GF-D8 (cell line): ENCODE results near the gene ARHGEF1.
"Not testable (repeated sequence)": the region's sequence is repeated elsewhere in the genome, so short reads cannot be mapped to it uniquely, and the experiment has no call there.

Source experiments
- DNase-seq: peaks from one replicate; lab custom pipeline; 2025; lab: John Stamatoyannopoulos, UW

Gene ARHGEF1

DNA sequence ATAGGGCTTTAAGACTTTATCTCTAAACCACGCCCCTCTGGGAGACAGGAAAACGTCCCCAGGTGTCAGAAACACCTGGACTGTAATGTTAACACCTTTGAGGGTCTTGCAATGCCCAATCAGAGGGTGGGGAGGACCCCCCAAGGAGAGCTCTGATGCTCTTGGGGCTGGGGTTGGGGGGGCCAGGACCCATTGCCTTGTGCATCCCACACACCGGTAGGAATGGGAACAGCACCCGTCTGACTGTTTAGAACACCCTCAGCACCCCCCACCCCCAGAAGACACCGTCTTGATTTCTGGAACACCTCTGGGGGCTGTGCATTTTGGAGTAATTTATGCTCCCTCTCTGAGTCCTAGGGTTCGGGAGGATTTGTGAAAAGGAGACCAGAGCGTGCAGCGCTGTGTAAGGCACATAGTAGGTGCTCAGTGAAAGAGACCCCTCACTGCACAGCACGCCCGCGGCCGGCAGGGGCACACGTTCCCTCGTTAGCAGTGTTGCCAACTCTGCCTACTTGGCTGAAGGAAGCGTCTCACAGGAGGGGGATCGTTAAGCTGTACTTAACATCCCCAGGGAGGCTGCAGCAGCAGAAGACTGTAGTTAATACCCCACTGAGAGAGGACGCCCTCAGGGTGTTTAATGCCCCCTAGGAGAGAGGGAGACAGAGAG lies 48.1 kb downstream of the ARHGEF1 start:
- DNase-seq = no peak

DNA sequence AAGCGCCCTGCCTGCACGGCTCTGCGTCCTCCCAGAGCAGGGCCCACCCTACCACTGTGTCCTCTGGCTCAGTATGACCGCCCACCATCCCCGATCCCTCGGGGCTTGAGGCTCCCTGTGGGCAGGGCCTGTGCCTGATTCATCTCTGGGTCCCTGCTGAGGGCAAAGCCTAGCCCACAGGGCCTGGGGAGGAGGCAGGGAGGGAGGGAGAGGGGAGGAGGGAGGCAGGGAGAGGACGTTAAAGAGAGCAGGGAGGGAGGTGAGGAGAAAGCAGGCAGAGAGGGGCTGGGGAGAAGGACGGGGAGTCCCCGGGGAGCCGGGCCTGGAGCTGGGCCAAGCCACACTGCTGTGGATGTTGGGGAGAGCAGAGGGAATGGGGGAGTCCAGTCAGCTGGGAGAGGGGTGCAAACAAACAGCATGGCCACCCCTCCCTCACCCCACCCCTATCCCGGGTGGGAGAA lies 49.3 kb downstream of the ARHGEF1 start:
- no peak for DNase-seq

DNA sequence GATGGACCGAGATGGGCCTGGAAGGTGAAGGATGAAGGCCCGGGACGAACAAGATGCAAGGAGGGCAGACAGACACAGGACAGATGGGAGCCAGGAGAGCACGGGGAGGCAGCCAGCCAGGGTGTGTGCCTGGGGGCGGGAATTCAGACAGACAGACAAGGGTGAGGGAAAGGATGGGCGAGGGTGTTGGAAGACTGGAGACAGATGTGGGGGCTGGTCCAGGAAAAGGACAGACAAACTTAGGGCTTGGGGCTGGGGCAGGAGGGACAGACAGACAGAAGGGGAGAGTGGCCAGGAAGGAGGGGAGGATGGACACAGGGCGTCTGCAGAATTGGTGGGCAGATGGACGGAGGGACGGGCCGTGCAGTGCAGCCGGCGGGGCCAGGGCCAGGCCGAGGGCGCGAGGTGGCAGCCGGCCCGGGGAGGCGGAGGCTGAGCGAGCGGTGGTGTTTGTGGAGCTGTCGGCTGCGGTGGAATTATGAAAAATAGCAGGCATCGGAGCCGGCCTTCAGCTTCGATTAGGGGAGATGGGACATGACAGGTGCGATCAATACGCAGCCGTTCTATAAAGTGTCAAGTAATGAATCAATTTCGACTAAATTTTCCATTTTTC lies 49.8 kb downstream of the ARHGEF1 start:
- DNase-seq = no peak

DNA sequence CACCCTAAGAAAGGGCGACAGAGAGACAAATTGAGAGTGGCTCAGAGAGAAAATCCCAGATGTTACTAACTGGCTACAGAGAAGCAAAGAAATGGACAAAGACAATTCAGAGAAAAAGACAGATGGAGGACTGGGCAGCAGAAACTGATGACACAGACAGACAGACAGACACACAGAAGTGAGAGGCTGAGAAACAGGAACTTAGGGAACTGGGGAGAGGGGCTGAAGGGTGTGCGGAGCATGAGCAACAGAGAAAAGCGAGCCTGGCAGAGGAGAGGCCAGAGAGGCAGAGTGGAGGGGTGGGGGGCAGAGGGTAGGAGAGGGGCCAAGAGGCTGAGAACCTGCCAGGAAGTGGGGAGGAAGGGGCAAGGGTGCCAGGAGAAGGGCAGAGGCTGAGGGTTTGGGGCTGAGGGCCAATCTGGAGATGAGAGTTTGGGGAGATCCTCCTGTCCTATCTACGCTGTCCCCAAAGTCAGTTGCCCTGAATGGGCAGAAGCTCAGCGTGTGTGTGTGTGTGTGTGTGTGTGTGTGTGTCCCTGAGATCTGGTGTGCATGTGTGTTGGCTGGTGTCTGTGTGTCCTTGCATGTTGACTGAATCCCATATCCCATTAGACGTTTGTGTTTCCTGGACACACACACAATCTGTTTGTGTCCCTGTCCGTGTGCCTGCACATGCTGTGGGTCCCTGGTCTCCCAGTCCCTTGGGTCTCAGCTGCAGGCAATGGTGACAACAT lies 50.9 kb downstream of the ARHGEF1 start:
- peak; percentile 15 for DNase-seq

DNA sequence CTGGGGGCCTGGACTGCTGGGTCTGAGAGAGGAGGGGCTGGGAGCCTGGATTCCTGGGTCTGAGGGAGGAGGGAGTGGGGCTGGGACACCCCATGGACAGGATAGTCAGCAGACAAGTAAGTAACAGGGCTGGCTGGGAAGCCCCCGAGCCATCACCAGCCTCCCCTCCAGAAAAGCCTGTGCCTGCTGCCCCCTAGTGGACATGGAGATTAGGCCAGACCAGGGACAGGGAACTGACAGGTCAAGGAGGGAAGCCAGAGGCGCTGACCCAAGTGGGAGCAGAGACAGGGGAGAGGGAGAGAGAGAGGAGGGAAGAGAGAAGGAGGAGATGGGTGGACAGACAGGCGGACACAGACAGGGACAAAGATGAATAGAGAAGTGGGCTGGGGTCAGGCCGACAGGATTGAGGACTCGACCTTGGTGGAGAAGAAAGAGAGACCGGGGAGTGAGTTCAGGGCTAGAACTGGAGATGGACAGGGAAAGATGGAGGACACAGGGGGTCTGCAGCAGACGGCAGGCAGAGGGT lies 51.9 kb downstream of the ARHGEF1 start:
- no peak for DNase-seq

DNA sequence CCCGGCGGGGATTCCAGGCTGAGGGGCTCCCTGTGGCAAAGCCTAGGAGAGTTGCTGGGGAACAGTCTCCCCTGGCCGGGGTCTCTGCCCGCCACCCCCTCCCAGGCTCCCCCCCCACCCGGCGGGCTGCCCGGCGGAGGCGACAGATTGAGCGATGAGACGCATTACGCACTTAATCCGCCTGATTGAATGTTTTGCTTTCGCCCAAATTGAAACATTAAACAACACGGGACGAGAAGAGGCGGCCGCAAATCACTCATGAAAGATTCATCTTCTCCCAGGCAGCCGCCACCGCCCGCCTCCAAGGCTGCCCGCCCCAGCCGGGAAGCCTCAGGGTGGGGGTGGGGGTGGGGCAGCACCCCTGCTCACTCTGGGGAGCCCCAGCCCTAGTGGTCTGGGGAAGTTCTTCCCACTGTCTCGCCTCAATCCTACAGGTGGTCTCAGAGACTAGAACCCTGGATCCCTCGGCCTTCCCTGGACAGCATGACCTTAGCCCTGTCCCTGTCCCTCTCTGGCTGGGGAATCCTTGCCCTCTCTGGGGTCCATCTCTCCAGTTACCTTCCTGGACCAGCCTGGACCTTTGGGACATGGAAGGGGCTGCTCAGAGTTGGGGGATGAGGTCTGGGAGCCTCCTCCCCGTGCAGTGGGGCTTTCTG lies 52.9 kb downstream of the ARHGEF1 start:
- DNase-seq = no peak

DNA sequence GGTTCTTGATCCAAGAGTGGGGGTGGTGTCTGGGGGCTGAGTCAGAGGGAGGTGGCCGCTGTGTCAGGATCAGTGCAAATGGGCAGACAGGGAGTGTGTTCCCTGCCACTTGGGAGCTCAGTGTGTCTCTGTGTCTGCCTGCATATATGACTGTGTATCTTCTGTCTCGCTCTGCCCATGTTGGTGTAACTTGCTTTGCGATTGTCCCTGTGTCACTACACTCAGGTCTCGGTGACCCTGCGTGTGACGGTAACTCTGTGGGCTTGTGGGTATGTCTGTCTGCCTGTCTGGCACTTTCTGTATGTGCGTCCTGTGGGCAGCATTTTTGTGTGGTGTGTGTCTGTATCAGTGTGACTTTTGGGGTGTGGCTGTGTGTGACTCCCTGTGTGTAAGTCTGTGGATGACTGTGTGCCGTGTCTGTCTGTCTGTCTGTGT lies 53.4 kb downstream of the ARHGEF1 start:
- no peak for DNase-seq

DNA sequence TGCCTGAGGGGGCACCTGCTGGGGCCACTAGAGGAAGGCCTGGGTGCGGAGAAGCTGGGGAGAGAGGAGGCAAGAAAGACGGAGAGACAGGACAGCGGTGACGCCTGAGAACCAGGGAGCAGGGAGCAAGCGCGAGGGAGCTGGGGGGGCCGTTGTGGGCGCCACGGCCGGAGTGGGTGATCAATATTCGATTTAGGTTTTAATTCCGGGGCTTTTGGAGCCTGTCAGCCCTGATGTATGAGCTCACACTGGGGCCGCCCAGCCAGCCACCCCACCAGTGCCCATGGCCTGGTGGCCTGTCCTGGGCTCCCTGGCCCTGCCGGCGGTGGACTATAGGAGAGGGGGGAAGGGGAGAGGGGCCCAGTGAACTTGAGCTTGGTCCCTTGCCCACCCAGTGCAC lies 54.0 kb downstream of the ARHGEF1 start:
- DNase-seq = no peak

DNA sequence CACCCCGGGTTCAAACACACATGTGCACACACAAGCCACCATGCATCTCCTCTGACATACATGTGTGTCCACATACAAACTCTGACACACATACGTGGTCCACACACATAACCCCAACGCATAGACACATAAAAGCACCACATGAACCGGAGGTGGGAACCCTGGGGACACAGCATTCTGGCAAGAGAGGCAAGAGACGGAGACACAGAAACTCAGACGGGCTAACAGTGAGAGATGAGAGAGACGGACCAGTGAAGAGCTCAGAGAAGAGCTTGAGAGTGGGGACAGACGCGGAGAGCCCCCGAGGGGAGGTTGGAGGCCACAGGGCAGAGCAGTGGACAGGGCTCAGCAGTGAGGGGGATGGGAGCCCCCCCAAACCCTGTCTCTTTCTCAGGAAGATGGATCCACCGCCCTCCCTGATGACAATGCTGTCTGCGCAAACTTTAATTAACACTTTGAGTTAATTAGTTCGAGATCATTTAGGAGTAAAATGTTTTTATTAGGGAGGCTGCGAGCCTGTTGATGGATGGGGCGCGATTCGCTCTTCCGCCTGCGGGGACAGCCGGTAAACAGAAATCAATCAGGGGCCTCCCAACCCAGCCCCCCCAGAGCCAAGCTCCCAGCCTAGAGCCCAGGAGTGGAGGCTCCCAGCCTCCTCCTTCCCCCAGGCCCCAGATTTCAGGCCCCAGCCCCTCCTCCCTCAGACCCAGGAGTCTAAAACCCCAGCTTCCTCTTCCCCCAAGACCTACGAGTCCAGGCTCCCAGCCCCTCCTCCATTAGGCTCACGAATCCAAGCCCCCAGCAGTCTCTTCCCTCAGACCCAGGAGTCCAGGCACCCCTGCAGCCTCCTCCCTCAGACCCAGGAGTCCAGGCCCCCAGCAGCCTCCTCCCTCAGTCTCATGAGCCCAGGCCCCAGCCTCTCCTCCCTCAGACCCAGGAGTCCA lies 54.8 kb downstream of the ARHGEF1 start:
- DNase-seq = no peak

DNA sequence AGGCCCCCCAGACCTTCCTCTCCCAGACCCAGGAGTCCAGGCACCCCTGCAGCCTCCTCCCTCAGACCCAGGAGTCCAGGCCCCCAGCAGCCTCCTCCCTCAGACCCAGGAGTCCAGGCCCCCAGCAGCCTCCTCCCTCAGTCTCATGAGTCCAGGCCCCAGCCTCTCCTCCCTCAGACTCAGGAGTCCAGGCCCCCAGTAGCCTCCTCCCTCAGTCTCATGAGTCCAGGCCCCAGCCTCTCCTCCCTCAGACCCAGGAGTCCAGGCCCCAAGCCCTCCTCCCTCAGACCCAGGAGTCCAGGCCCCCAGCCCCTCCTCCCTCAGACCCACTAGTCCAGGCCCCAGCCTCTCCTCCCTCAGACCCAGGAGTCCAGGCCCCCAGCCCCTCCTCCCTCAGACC lies 56.2 kb downstream of the ARHGEF1 start:
- not testable (repeated sequence) for DNase-seq

DNA sequence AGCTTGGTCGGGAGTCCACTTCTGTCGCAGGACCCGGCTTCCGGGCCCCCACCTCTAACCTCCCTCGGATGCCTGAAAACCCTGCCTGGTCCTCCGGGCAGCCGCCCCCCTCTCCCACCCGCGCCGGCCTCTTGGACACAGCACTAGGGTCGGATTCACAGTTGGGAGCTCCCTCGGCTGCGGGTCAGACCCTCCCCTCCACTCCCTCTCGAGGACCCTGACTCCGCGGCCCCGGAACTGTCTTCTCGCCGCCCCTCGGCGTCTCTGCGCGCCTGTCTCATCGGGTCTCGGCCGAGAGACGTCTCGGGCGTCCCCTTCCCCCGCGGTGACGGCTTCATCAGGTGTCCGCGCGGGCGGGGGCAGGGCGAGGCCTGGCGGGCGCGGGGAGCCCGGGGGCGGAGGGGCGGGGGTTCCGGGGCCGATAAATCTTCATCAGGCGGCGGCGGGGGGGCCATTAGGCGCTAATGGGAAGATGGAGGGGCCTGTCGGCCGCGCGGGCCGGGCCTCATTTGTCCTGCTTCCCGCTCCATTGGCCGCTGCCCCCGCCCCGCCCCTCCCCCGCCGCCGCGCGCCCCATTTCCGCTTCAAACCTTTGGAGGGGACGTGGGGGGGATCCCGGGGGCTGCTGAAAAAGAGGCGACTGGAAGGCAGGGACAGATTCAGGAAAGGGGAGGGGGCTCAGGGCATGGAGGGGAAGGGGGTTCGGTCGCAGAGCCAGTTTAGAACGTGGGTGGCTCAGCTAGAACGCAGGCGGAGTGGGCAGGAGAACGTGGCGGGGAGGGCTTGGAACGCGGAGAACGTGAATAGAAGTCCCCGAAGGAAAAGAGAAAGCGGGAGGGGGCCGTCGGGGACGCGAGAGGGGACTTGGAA lies 57.1 kb downstream of the ARHGEF1 start:
- DNase-seq = no peak

DNA sequence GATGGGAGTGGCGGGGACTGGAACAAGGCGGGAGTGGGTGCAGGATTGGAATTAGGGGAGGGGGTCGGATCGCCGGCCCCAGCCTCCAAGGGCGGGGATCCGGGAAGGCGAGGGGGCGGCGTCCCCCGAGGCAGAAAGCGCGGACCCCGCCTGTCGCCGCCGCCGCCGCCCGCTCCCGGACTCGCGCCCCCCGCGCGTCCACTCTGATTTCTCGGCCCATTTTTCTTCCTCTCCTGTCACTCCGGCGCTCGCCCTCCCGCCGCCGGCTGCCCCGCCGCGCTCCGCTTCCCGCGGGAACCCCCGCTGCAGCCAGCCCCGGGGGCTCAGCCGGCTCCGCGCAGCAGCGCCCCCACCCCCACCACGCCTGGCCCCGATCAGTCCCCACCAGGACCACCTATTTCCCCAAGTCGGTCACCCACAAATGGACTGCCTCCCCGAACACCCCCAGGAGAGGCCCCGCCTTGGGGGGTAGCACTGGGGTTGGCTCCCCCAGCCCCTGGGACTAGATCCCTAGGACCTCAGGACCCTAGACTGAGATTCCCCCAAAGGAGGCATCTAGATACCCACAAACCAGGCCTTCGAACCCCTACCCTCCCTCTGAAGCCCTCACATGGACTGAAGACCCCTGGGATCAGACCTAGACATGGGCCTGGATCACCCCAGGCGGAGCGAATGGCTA lies 57.9 kb downstream of the ARHGEF1 start:
- DNase-seq = no peak

DNA sequence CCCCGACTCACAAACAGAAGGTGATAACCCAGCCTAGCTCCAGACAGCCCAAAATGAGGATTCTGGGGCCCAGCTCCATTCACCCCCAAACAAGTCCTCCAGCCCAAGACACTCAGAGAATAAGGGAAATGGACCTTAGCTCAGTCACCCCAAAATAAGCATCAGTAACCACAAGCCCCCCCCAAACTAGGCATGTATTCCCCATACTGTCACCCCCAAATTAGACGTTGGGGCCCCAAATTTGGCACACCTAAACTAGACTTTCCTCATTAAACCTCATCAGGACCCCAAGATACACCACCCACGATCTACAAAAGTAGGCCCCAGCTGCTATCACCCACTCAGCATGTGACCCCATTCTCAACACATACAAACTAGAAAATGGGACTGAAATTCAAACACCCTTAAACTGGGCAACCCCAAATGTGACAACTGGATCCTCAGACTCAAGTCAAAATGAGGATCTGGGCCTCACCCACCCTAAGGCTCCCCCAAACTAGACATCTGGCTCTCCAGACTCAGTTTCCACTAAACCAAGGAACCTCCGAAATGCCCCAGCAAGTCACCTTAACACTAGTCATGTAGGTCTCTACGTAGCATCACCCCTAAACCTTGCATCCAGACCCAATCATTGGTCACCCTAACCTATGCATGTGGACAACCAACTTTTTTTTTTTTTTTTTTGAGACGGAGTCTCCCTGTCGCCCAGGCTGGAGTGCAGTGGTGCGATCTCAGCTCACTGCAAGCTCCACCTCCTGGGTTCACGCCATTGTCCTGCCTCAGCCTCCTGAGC lies 58.6 kb downstream of the ARHGEF1 start:
- DNase-seq = no peak

DNA sequence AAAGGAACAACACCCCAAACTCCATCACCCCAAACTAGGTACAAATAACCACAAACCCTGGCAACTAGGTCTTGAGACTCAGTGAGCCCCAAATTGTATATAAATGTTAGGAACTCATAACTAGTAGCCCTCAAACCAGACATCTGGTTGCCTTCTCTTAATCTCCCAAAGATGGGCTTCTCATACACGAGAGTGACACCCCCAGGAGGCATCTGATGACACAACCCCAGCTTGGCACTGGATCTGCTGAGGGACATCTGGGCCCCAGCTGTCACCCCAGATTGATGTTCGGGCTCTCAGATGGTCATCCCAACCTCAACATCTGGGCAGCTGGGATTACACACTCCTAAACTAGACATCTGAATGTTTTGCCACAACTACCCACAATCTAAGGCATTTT lies 61.4 kb downstream of the ARHGEF1 start:
- DNase-seq = no peak

DNA sequence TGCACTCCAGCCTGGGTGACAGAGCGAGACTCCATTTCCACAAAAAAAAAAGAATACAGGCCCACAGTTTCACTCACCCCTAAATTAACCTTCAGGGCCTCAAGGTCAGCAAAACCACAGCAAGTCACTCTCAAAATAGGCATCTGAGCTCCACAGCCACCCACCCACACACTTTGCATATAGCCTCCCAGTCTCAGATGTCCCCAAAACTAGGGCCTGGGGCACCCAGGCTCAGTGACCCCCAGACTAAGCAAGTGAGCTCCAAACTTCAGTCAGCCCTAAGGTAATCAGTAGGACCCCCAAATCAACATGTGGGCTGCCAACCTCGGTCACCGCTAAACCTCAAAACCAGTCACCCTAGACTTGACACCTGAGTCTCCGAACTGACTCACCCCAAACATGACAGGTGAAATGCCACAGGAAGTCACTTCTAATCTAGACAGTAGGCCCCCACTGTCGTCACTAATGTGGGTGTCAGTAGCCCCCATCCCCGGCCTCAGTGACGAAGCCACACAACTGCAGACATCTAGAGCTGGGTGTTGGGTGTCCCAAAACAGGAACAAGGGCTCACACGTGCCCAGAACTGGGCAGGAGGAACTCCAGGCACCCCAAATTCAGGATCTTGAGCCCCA lies 62.3 kb downstream of the ARHGEF1 start:
- DNase-seq = no peak

DNA sequence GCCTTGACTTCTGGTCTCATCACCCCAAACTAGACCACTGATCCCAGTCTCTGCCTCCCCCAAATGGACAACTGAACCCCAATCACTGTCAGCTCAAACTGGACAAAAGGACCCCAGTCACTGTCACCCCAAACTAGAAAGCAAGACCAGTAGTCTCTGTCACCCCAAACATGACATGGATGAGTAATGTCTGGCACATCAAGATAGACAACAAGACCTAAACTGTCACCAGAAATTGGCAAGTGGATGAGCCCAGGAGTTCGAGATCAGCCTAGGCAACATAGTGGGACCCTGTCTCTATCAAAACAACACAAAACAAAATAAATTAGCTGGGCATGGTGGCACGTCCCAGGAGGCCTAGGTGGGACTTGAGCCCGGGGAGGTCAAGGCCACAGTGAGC lies 64.1 kb downstream of the ARHGEF1 start:
- DNase-seq = no peak

DNA sequence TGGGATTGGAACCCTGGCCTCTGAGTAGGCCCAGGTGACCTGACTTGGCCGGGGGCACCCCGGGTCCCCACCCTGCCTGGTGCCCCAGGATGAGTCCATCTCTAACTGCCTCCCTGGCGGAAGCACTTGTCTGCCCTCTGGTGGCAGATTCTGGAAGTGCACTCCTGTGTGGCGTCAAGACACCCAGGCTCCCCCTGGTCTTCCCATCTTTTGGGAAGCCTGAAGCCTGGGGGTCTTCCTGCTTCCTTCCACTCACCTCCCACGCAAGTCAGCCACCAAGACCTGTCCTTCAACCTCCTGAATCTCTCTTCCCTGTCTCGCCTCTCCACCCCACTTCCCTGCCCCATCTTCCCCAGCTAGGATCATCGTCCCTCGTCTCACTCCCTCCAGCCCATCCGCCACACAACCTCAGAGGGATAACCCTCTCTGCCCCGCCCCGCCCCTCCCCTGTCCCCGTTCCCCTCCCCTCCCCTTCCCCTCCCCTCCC lies 68.7 kb downstream of the ARHGEF1 start:
- DNase-seq = no peak

DNA sequence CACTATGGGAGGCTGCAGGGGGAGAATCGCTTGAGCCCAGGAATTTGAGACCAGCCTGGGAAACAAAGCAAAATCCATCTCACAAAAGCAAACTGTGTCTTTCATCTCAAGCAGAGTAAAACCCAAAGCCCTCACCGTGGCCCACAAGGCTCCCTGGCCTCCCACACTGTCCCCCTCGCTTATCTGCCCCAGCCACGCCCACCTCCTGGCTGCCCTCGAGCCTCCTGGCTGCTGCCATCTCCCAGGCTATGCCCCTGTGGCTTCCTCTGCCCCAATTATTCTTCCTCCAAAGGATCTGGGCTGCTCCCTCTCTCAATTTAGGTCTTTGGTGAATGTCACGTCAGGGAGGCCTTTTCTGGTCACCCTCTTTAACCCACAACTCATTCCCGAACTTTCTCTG lies 72.5 kb downstream of the ARHGEF1 start:
- DNase-seq = no peak
